IMR-90 (cell line): Measurements from ENCODE around the gene TAGLN2. TPM values are rescaled to one million over a fixed set of nuclear protein-coding genes. Genes with fewer than 3 reads are reported as not detected.

ENCODE experiments used
- ATAC-seq: fragments of 200-7000 bp; cut with Tn5 transposase; 2 replicates; pipeline ENCODE4 v1.9.1; 2020; ENCODE audit warnings: low read depth, mild to moderate bottlenecking, moderate library complexity
- BruUV-seq: library from RNA; stranded (reverse); fragments of 400-500 nt; replicated peaks from 2 replicates; lab custom pipeline; 2021; lab: Mats Ljungman, UMichigan
- CTCF ChIA-PET: fragments of 300-600 bp; formaldehyde crosslinking; extraction: SDS; loops from one replicate; lab custom pipeline; 2021; ENCODE audit warnings: antibody characterized with exemption; lab: Yijun Ruan, JAX
- POLR2A ChIA-PET: fragments of 300-600 bp; sonication (Branson Sonifier 250); formaldehyde crosslinking; loops from one replicate; lab custom pipeline; 2022; ENCODE audit warnings: antibody characterized with exemption; ENCODE audit not compliant: unreplicated experiment; lab: Charles Lee
- DNase-seq: peaks from one replicate; pipeline ENCODE4 v3.0.0; 2013
- H2AFZ ChIP-seq: replicated peaks from 2 replicates; pipeline ENCODE3; 2013; ENCODE audit warnings: low read length, mild to moderate bottlenecking; ENCODE audit not compliant: poor library complexity
- H2AK5ac ChIP-seq: 2 replicates; pipeline ENCODE4 v1.6.1; 2013; ENCODE audit warnings: low read depth, low read length, inconsistent platforms
- H2AK9ac ChIP-seq: replicated peaks from 2 replicates; pipeline ENCODE3; 2013; ENCODE audit warnings: mild to moderate bottlenecking, low read depth, low read length, moderate library complexity; ENCODE audit not compliant: poor library complexity
- H2BK120ac ChIP-seq: 2 replicates; pipeline ENCODE4 v1.6.1; 2013; ENCODE audit warnings: low read depth, low read length, inconsistent platforms
- H2BK15ac ChIP-seq: 3 replicates; pipeline ENCODE4 v1.6.1; 2013; ENCODE audit warnings: low read depth, low read length, inconsistent platforms
- H2BK20ac ChIP-seq: 2 replicates; pipeline ENCODE4 v1.6.1; 2013; ENCODE audit warnings: low read depth, mild to moderate bottlenecking, inconsistent platforms, low read length, moderate library complexity
- H2BK5ac ChIP-seq: 2 replicates; pipeline ENCODE4 v1.6.1; 2013; ENCODE audit warnings: mild to moderate bottlenecking, low read depth, low read length, inconsistent platforms; ENCODE audit not compliant: poor library complexity, severe bottlenecking
- H3K14ac ChIP-seq: replicated peaks from 2 replicates; pipeline ENCODE4 v1.6.1; 2013; ENCODE audit warnings: low read depth, low read length, inconsistent platforms
- H3K18ac ChIP-seq: 2 replicates; pipeline ENCODE4 v1.6.1; 2013; ENCODE audit warnings: low read depth, low read length, control low read depth
- H3K23ac ChIP-seq: 2 replicates; pipeline ENCODE4 v1.6.1; 2013; ENCODE audit warnings: low read depth, low read length, inconsistent platforms
- H3K27ac ChIP-seq: 2 replicates; pipeline ENCODE4 v1.5.1; 2013; ENCODE audit warnings: mild to moderate bottlenecking, control low read depth, low read length; ENCODE audit not compliant: insufficient read depth
- H3K27me3 ChIP-seq: 2 replicates; pipeline ENCODE4 v1.6.1; 2013; ENCODE audit warnings: low read length; ENCODE audit not compliant: control insufficient read depth, insufficient read depth
- H3K36me3 ChIP-seq: 2 replicates; pipeline ENCODE4 v1.6.1; 2013; ENCODE audit warnings: low read length, mixed read lengths; ENCODE audit not compliant: control insufficient read depth, insufficient read depth
- H3K4ac ChIP-seq: 2 replicates; pipeline ENCODE4 v1.6.1; 2013; ENCODE audit warnings: low read depth, low read length, inconsistent platforms
- H3K4me1 ChIP-seq: 2 replicates; pipeline ENCODE4 v1.6.1; 2013; ENCODE audit warnings: low read length, mixed read lengths; ENCODE audit not compliant: control insufficient read depth, insufficient read depth
- H3K4me2 ChIP-seq: 2 replicates; pipeline ENCODE4 v1.6.1; 2013; ENCODE audit warnings: low read depth, mild to moderate bottlenecking, control low read depth, low read length, moderate library complexity
- H3K4me3 ChIP-seq: 2 replicates; pipeline ENCODE4 v1.5.1; 2013; ENCODE audit warnings: low read depth, mild to moderate bottlenecking, control low read depth, low read length, moderate library complexity; ENCODE audit not compliant: insufficient read depth
- H3K56ac ChIP-seq: 2 replicates; pipeline ENCODE4 v1.6.1; 2013; ENCODE audit warnings: low read length, inconsistent platforms; ENCODE audit not compliant: insufficient read depth; ENCODE audit errors: extremely low read depth
- H3K79me1 ChIP-seq, 2 experiments: 2 replicates each; pipeline ENCODE4 v1.6.1; 2013; ENCODE audit warnings: low read length in 2 of 2, inconsistent platforms in 1 of 2, low read depth in 1 of 2
- H3K9ac ChIP-seq: 2 replicates; pipeline ENCODE4 v1.6.1; 2013; ENCODE audit warnings: low read depth, low read length, control low read depth
- H3K9me1 ChIP-seq: 2 replicates; pipeline ENCODE4 v1.6.1; 2013; ENCODE audit warnings: low read length, inconsistent platforms; ENCODE audit not compliant: insufficient read depth
- H3K9me3 ChIP-seq: 2 replicates; pipeline ENCODE4 v1.6.1; 2013; ENCODE audit warnings: low read length; ENCODE audit not compliant: control insufficient read depth, insufficient read depth
- H4K20me1 ChIP-seq: 2 replicates; pipeline ENCODE4 v1.6.1; 2013; ENCODE audit warnings: low read length, inconsistent platforms; ENCODE audit not compliant: insufficient read depth
- H4K5ac ChIP-seq: 2 replicates; pipeline ENCODE4 v1.6.1; 2013; ENCODE audit warnings: mild to moderate bottlenecking, low read depth, low read length, control low read depth
- H4K8ac ChIP-seq, 2 experiments: 2 replicates each; pipeline ENCODE4 v1.6.1; 2013; ENCODE audit warnings: low read depth in 2 of 2, low read length in 2 of 2, control low read depth in 1 of 2, inconsistent platforms in 1 of 2
- H4K91ac ChIP-seq: 2 replicates; pipeline ENCODE4 v1.6.1; 2013; ENCODE audit warnings: low read depth, low read length, inconsistent platforms; ENCODE audit not compliant: insufficient read depth
- BHLHE40 ChIP-seq: fragments of 150-350 bp; IDR thresholded peaks from 2 replicates; pipeline ENCODE4 v1.6.1; 2016; ENCODE audit warnings: mild to moderate bottlenecking, low read depth, low read length
- CEBPB ChIP-seq: IDR thresholded peaks from 2 replicates; pipeline ENCODE4 v1.6.1; 2012; ENCODE audit warnings: low read depth, low read length, improper control_type of control experiment
- CHD1 ChIP-seq: IDR thresholded peaks from 2 replicates; pipeline ENCODE4 v1.6.1; 2012; ENCODE audit warnings: low read depth, low read length, improper control_type of control experiment
- CTCF ChIP-seq: conservative IDR thresholded peaks from 2 replicates; pipeline ENCODE4 v1.5.1; 2012; ENCODE audit warnings: mild to moderate bottlenecking, low read depth, low read length, improper control_type of control experiment
- ELK1 ChIP-seq: fragments of 150-350 bp; IDR thresholded peaks from 2 replicates; pipeline ENCODE4 v1.6.1; 2016; ENCODE audit warnings: low read depth, mild to moderate bottlenecking, low read length, moderate library complexity, borderline replicate concordance
- FOS ChIP-seq: fragments of 150-350 bp; IDR thresholded peaks from 2 replicates; pipeline ENCODE4 v1.6.1; 2016; ENCODE audit warnings: low read depth, low read length
- MAFK ChIP-seq: IDR thresholded peaks from 2 replicates; pipeline ENCODE4 v1.6.1; 2012; ENCODE audit warnings: low read depth, low read length, improper control_type of control experiment
- MAZ ChIP-seq: IDR thresholded peaks from 2 replicates; pipeline ENCODE4 v1.6.1; 2012; ENCODE audit warnings: low read depth, mild to moderate bottlenecking, low read length, improper control_type of control experiment, moderate library complexity, borderline replicate concordance
- MXI1 ChIP-seq: IDR thresholded peaks from 2 replicates; pipeline ENCODE4 v1.6.1; 2012; ENCODE audit warnings: low read depth, mild to moderate bottlenecking, low read length, moderate library complexity, borderline replicate concordance
- NFE2L2 ChIP-seq: fragments of 150-350 bp; IDR thresholded peaks from 2 replicates; pipeline ENCODE4 v1.6.1; 2016; ENCODE audit warnings: low read depth, mild to moderate bottlenecking, low read length
- POLR2A ChIP-seq: IDR thresholded peaks from 2 replicates; pipeline ENCODE4 v1.6.1; 2012; ENCODE audit warnings: mild to moderate bottlenecking, low read depth, low read length
- RAD21 ChIP-seq: IDR thresholded peaks from 2 replicates; pipeline ENCODE4 v1.6.1; 2012; ENCODE audit warnings: low read length, improper control_type of control experiment
- RCOR1 ChIP-seq: IDR thresholded peaks from 2 replicates; pipeline ENCODE4 v1.6.1; 2012; ENCODE audit warnings: mild to moderate bottlenecking, low read length, improper control_type of control experiment; ENCODE audit not compliant: insufficient replicate concordance
- RFX5 ChIP-seq: IDR thresholded peaks from 2 replicates; pipeline ENCODE4 v1.8.0; 2012; ENCODE audit warnings: low read depth, mild to moderate bottlenecking, low read length, moderate library complexity
- SMC3 ChIP-seq: fragments of 150-350 bp; IDR thresholded peaks from 2 replicates; pipeline ENCODE4 v1.6.1; 2016; ENCODE audit warnings: low read depth, mild to moderate bottlenecking, antibody characterized with exemption, low read length, moderate library complexity
- USF2 ChIP-seq: fragments of 150-350 bp; IDR thresholded peaks from 2 replicates; pipeline ENCODE4 v1.6.1; 2017; ENCODE audit warnings: mild to moderate bottlenecking, antibody characterized with exemption, low read length, low read depth
- WGBS, 2 experiments: methylation state at CpG; one replicate each; pipeline versions ENCODE4 v1.1.5 to v1.1.7; 2013; ENCODE audit warnings: missing lambda C conversion rate in 2 of 2; ENCODE audit not compliant: insufficient read length in 1 of 2; ENCODE audit errors: extremely low coverage in 2 of 2; 5-methylcytosine and 5-hydroxymethylcytosine counted together
- dilution Hi-C: fragments of 300-500 bp; cut with HindIII; formaldehyde crosslinking; loops from one replicate; pipeline ENCODE4 v1.14.3; 2018; ENCODE audit warnings: low sequenced_read_pairs; ENCODE audit not compliant: unreplicated experiment
- in situ Hi-C: fragments of 300-500 bp; cut with MboI; formaldehyde crosslinking; loops from 3 replicates; pipeline ENCODE4 v1.14.3; 2019; ENCODE audit warnings: low sequenced_read_pairs, inconsistent platforms, mixed read lengths
- intact Hi-C: fragments of 100-400 bp; cut with micrococcal nuclease; formaldehyde crosslinking; loops from 2 replicates; pipeline ENCODE4 v1.10.0; 2022
- polyA plus RNA-seq, 3 experiments: library from polyadenylated mRNA; depleted of rRNA; stranded (reverse); fragments of >200 nt; gene quantifications; 2 replicates each; pipeline ENCODE4 v1.2.3, GENCODE V29; 2012; ENCODE audit warnings: low replicate concordance in 1 of 3
- total RNA-seq: library from RNA; depleted of rRNA; stranded (reverse); fragments of >200 nt; gene quantifications from 2 replicates; pipeline ENCODE4 v1.2.3, GENCODE V29; 2012

Gene TAGLN2
- total and polyA plus RNA-seq, 2 of the 4 experiments (the other 2 are of a cell fraction): 440 to 634 TPM

GRCh38 chr1:159898527-159898926 is 26.8 kb downstream of the TAGLN2 start:
- no peak overlapping the region for H3K56ac ChIP-seq
- in situ Hi-C loops (loop anchor here (25.0 kb wide), 1 partner anchor 686 kb away; the partner anchor contains the start of gene ACKR1), intact Hi-C loops (no loop called here)

More at GRCh38 chr1:159898527-159898926, 26.8 kb downstream of the TAGLN2 start:
- no peak overlapping the region for H3K4me3 ChIP-seq
- BruUV-seq: no TSS peak
- H3K4ac ChIP-seq: no peak overlapping the region
- DNase-seq (no peak), ATAC-seq (no peak)
- WGBS, 2 experiments: no CpG with 5 or more reads among the region's 3 CpGs
- H4K5ac ChIP-seq: no peak overlapping the region
- no peaks in the 10 kb centered on the region for H3K27me3 ChIP-seq
- H2BK120ac ChIP-seq: no peak overlapping the region
- no peak overlapping the region for H2BK15ac ChIP-seq
- H3K9me1 ChIP-seq: no peaks in the 10 kb centered on the region
- H3K27ac ChIP-seq: no peak overlapping the region
- H4K20me1 ChIP-seq: 0 out of 2 replicates have a peak, but pooled peaks cover 3% of the 10 kb centered on the region
- no peak overlapping the region for H3K4me2 ChIP-seq
- no peak overlapping the region for H4K8ac ChIP-seq
- H3K79me1 ChIP-seq: no peaks in the 10 kb centered on the region
- dilution Hi-C loops: loop anchor here (25.0 kb wide), 1 partner anchor 111 kb away; the partner anchor contains the start of gene DUSP23
- H2AFZ ChIP-seq: no peak overlapping the region
- POLR2A ChIA-PET: no interaction called here
- H3K9me3 ChIP-seq: no peaks in the 10 kb centered on the region
- no peak overlapping the region for H2AK5ac ChIP-seq
- no peak overlapping the region for H3K9ac ChIP-seq
- CTCF ChIA-PET: no interaction called here
- H2AK9ac ChIP-seq: no peak overlapping the region
- H4K91ac ChIP-seq: no peak overlapping the region
- no peak overlapping the region for H3K23ac ChIP-seq
- TF ChIP-seq NFE2L2 (no peak), POLR2A (no peak), MAFK (no peak), MAZ (no peak), RCOR1 (no peak), BHLHE40 (no peak), CTCF (no peak), USF2 (no peak), RFX5 (no peak), CHD1 (no peak), SMC3 (no peak), CEBPB (no peak), RAD21 (no peak), MXI1 (no peak), FOS (no peak), ELK1 (no peak)
- H3K4me1 ChIP-seq: peaks cover 9% of the 10 kb centered on the region; the same call in 1 of the 2 replicates
- H3K36me3 ChIP-seq: no peaks in the 10 kb centered on the region
- no peak overlapping the region for H3K14ac ChIP-seq
- no peak overlapping the region for H2BK20ac ChIP-seq
- no peak overlapping the region for H3K18ac ChIP-seq
- no peak overlapping the region for H2BK5ac ChIP-seq
